Ishikawa (cell line): ENCODE results near the gene PIGC.

Source experiments
- FOXM1 ChIP-seq: IDR thresholded peaks from 2 replicates; pipeline ENCODE4 v1.6.1; 2012; ENCODE audit warnings: low read depth, borderline replicate concordance
- NFIC ChIP-seq: IDR thresholded peaks from 2 replicates; pipeline ENCODE4 v1.6.1; 2012
- RAD21 ChIP-seq: IDR thresholded peaks from 2 replicates; pipeline ENCODE4 v1.6.1; 2012; ENCODE audit warnings: low read depth
- TAF1 ChIP-seq: IDR thresholded peaks from 2 replicates; pipeline ENCODE4 v1.6.1; 2012; ENCODE audit warnings: low read depth, mild to moderate bottlenecking

GRCh38 chr1:172399756-172400721, 43.8 kb downstream of the PIGC start:
- TF ChIP-seq FOXM1 (no peak), TAF1 (no peak), RAD21 (no peak), NFIC (no peak)
